GM19328 (cell line): Measurements from ENCODE around the gene OSBP2.
"Not testable (repeated sequence)": the region's sequence is repeated elsewhere in the genome, so short reads cannot be mapped to it uniquely, and the experiment has no call there.

ENCODE experiments used
- ATAC-seq: cut with Tn5 transposase; IDR thresholded peaks from one replicate; pipeline ENCODE4 v1.9.1; 2021; ENCODE audit warnings: mild to moderate bottlenecking, moderate library complexity; ENCODE audit not compliant: unreplicated experiment

Gene OSBP2

GRCh38 chr22:30754521-30754920 is 59.8 kb downstream of the OSBP2 start:
- ATAC-seq, result no peak

- no peak for ATAC-seq
These were observed 60.5 kb downstream of the OSBP2 start for GRCh38 chr22:30754971-30755758.

GRCh38 chr22:30755759-30756124 is 61.1 kb downstream of the OSBP2 start:
- ATAC-seq, result no peak

GRCh38 chr22:30763815-30764673 is 69.4 kb downstream of the OSBP2 start:
- no peak for ATAC-seq

- ATAC-seq, result no peak
These were observed 73.0 kb downstream of the OSBP2 start for GRCh38 chr22:30767661-30768060.

- ATAC-seq, result no peak
These were observed 76.0 kb downstream of the OSBP2 start for GRCh38 chr22:30770716-30771115.

GRCh38 chr22:30773919-30774318 is 79.2 kb downstream of the OSBP2 start:
- ATAC-seq, result no peak

GRCh38 chr22:30774566-30774965 is 79.9 kb downstream of the OSBP2 start:
- ATAC-seq, result no peak

GRCh38 chr22:30776476-30776875 is 81.8 kb downstream of the OSBP2 start:
- no peak for ATAC-seq

- ATAC-seq, result not testable (repeated sequence)
These were observed 82.5 kb downstream of the OSBP2 start for GRCh38 chr22:30777146-30777545.

- ATAC-seq, result no peak
These were observed 82.9 kb downstream of the OSBP2 start for GRCh38 chr22:30777587-30777986.

- ATAC-seq, result no peak
These were observed 83.6 kb downstream of the OSBP2 start for GRCh38 chr22:30778261-30778660.

- ATAC-seq, result no peak
These were observed 85.4 kb downstream of the OSBP2 start for GRCh38 chr22:30780026-30780425.

GRCh38 chr22:30781271-30781875 is 86.7 kb downstream of the OSBP2 start:
- no peak for ATAC-seq

- ATAC-seq, result no peak
These were observed 87.9 kb downstream of the OSBP2 start for GRCh38 chr22:30782613-30783012.

- ATAC-seq, result no peak
These were observed 88.3 kb downstream of the OSBP2 start for GRCh38 chr22:30783021-30783420.

- no peak for ATAC-seq
These were observed 90.9 kb downstream of the OSBP2 start for GRCh38 chr22:30785527-30785926.

GRCh38 chr22:30790366-30790765 is 95.7 kb downstream of the OSBP2 start:
- no peak for ATAC-seq

- no peak for ATAC-seq
These were observed 97.8 kb downstream of the OSBP2 start for GRCh38 chr22:30792456-30792855.

- ATAC-seq, result no peak
These were observed 100.4 kb downstream of the OSBP2 start for GRCh38 chr22:30795118-30795517.

GRCh38 chr22:30801695-30802094 is 107.0 kb downstream of the OSBP2 start:
- ATAC-seq, result no peak
